Skeletal muscle tissue (tissue), 4 donors: ENCODE results near the gene ICA1. TPM values are rescaled to one million over a fixed set of nuclear protein-coding genes. Genes with fewer than 3 reads are reported as not detected.

Source experiments
- H3K27ac ChIP-seq: one replicate; pipeline ENCODE4 v1.7.0; 2013; ENCODE audit warnings: mild to moderate bottlenecking, low read depth, low read length, inconsistent platforms
- H3K27me3 ChIP-seq, 3 donors: one replicate each; pipeline ENCODE4 v1.7.0; 2013; ENCODE audit warnings: low read length in 3 of 3; ENCODE audit not compliant: control insufficient read depth in 3 of 3, insufficient read depth in 3 of 3
- H3K36me3 ChIP-seq, 3 donors: one replicate each; pipeline ENCODE4 v1.7.0; 2013; ENCODE audit warnings: low read length in 3 of 3; ENCODE audit not compliant: control insufficient read depth in 3 of 3, insufficient read depth in 3 of 3
- H3K4me1 ChIP-seq, 3 donors: one replicate each; pipeline ENCODE4 v1.7.0; 2013; ENCODE audit warnings: low read length in 3 of 3, mild to moderate bottlenecking in 3 of 3; ENCODE audit not compliant: control insufficient read depth in 3 of 3, insufficient read depth in 3 of 3
- H3K4me3 ChIP-seq, 3 donors: one replicate each; pipeline ENCODE4 v1.7.0; 2013; ENCODE audit warnings: low read length in 3 of 3
- H3K9ac ChIP-seq, 3 donors: one replicate each; pipeline ENCODE4 v1.7.0; 2013; ENCODE audit warnings: low read length in 3 of 3, mild to moderate bottlenecking in 3 of 3, moderate library complexity in 2 of 3, low read depth in 1 of 3
- H3K9me3 ChIP-seq, 3 donors: one replicate each; pipeline ENCODE4 v1.7.0; 2013; ENCODE audit warnings: low read length in 3 of 3; ENCODE audit not compliant: control insufficient read depth in 3 of 3
- total RNA-seq: library from RNA; depleted of rRNA; stranded (reverse); fragments of >200 nt; gene quantifications from one replicate; pipeline ENCODE4 v1.2.3, GENCODE V29; 2014
- donor health status: Osteomylitis.

The ICA1 gene
- total RNA-seq, 1 donor from 2014 or later = 8.9 TPM

GRCh38 chr7:8215648-8216333, 46.2 kb downstream of the ICA1 start:
- Histone ChIP-seq H3K9ac (no peak overlapping the region), H3K27ac (no peak overlapping the region), H3K4me3 (no peak overlapping the region), H3K9me3 (no peaks in the 10 kb centered on the region), H3K4me1 (peaks cover 0 to 13% (median 13%) of the 10 kb centered on the region in 3 donors), H3K27me3 (no peaks in the 10 kb centered on the region), H3K36me3 (no peaks in the 10 kb centered on the region)

DNA sequence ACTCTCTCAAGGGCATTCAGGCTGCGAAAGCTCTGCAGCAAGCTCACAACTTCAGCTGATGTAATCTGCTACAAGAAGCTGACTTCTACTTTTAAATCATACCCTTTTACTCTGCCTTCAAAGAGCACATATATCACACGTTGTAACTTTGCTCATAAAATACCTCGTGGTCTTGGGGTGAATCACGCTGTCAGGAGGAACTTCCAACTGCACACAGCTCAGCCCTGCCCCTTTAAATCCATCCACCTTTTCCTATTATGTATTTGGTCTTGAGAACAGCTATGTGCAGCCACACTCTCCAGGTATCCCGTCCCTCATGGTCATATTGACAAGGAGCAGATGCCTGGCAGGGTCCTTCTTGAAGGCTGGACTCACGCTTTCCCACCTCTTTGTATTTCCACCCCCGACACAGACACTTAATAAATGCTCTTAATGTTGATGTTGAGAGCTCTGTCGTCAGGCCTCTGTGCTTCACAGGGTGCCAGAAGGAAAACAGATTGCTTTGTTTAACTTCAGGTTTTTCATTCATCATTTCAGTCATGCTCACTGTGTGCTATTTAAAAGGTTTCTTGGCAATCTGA, 47.6 kb downstream of the ICA1 start:
- Histone ChIP-seq H3K9ac (no peak overlapping the region), H3K27ac (no peak overlapping the region)

DNA sequence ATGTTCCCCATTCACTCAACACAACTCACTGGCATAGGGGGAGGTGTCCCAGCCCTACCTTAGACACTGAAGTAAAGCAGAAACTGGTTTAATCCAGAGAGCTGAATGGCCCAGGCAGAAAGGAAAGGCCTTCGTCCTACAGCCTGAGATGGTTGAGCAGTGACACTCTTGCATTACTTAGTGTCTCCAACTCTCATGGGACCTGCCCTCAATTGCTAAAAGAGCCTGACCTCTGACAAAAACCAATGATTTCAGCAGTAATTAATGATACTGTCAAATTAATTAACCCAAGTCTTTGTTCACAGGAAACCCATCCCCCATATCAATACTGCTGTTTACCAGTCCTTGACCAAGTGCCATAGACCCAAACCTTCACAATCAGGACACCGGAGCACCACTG, 48.6 kb downstream of the ICA1 start:
- Histone ChIP-seq H3K27me3 (no peaks in the 10 kb centered on the region), H3K36me3 (no peaks in the 10 kb centered on the region), H3K4me1 (peaks cover 0 to 14% (median 13%) of the 10 kb centered on the region in 3 donors), H3K27ac (no peak overlapping the region), H3K4me3 (no peak overlapping the region), H3K9me3 (no peaks in the 10 kb centered on the region), H3K9ac (no peak overlapping the region)

More for the DNA sequence above, 47.6 kb downstream of the ICA1 start:
- Histone ChIP-seq H3K36me3 (no peaks in the 10 kb centered on the region), H3K4me1 (peaks cover 0 to 14% (median 13%) of the 10 kb centered on the region in 3 donors), H3K27me3 (no peaks in the 10 kb centered on the region), H3K9me3 (no peaks in the 10 kb centered on the region), H3K4me3 (no peak overlapping the region)

DNA sequence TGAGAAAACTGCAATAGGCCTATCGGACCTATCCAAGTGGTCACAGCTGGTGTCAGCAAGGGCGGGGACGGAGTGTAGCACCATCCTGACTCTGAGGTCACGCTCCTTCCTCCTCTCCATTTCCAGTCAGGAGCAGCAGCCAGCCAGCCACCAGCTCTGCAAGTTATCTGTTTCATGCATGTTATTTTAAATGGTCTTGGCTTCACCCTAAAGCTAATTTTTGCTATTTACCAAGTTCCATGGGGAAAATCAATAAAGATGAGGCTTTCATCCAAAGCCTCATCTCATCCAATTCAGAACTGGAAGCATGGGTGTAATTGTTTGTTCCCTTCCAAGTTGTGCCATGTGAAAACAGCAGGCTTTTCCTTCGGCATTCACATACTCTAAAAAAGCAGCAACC, 49.3 kb downstream of the ICA1 start:
- H3K4me1 ChIP-seq = peaks cover 0 to 14% (median 13%) of the 10 kb centered on the region in 3 donors
- no peak overlapping the region for H3K27ac ChIP-seq
- H3K36me3 ChIP-seq = no peaks in the 10 kb centered on the region
- H3K27me3 ChIP-seq = no peaks in the 10 kb centered on the region
- no peak overlapping the region for H3K4me3 ChIP-seq
- no peaks in the 10 kb centered on the region for H3K9me3 ChIP-seq
- no peak overlapping the region for H3K9ac ChIP-seq

DNA sequence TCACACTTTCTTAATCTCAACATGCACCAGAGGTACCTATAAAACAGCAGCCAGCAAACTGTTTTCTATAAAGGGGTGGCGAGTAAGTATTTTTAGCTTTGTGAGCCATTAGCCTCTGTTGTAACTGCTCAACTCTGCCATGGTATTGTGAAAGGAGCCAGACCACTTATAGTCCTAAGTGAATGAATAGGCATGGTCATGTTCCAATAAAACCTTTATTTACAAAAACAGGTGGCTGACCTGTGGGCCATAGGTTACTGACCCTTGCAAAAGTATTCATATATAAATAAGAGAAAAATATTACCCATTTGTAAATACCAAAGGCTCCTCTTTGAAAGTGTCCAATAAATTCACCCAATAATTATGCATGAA, 50.3 kb downstream of the ICA1 start:
- Histone ChIP-seq H3K9ac (no peak overlapping the region), H3K4me1 (peaks cover 0 to 14% (median 10%) of the 10 kb centered on the region in 3 donors), H3K4me3 (no peak overlapping the region), H3K36me3 (no peaks in the 10 kb centered on the region), H3K27ac (peak overlapping the region; percentile 53), H3K27me3 (no peaks in the 10 kb centered on the region), H3K9me3 (no peaks in the 10 kb centered on the region)

- Histone ChIP-seq H3K27me3 (no peaks in the 10 kb centered on the region), H3K27ac (peak overlapping the region; percentile 53), H3K36me3 (no peaks in the 10 kb centered on the region), H3K9me3 (no peaks in the 10 kb centered on the region), H3K4me3 (no peak overlapping the region), H3K9ac (no peak overlapping the region), H3K4me1 (peaks cover 0 to 14% (median 10%) of the 10 kb centered on the region in 3 donors)
Measured at GRCh38 chr7:8210845-8211724, 50.9 kb downstream of the ICA1 start.

DNA sequence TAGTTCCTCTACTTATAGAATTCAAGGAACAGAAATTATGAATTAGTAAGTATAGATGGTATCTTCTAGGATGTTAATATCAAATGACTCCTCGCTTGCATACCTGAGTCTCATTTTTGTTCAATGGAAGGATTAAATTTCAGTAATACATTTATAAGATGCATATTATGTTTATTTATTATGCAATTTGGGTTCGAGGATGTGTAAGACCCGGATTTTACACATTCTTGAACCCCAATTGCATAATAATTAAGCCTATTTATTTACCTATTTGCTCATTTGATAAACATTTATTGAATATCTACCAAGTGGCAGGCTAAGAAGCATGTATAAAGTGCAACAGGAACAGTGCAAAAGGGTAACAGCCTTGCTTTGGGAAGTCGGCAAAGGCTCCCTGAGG, 52.6 kb downstream of the ICA1 start:
- H3K9ac ChIP-seq = no peak overlapping the region
- H3K4me3 ChIP-seq = no peak overlapping the region
- H3K9me3 ChIP-seq = no peaks in the 10 kb centered on the region
- H3K4me1 ChIP-seq = peaks cover 0 to 14% (median 10%) of the 10 kb centered on the region in 3 donors
- no peak overlapping the region for H3K27ac ChIP-seq
- no peaks in the 10 kb centered on the region for H3K36me3 ChIP-seq
- no peaks in the 10 kb centered on the region for H3K27me3 ChIP-seq

DNA sequence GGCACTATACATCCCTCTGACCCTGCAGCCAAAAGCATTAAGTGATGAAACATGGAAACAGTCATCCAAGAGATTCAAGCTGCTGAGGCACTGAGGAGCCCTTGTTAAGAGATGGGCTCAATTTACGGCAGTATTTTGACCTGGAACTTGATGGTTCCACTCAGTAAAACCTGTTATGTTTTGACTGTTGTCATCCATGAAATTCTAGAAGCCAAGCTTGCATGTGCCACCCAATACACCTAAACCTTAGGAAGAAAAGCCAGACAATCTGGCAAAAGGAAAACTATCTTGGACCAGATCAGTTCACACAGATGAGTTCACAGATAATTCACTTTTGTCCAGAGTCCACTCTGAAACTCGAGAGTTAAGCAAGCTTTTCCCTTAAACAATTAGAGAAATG, 53.2 kb downstream of the ICA1 start:
- Histone ChIP-seq H3K4me3 (no peak overlapping the region), H3K9me3 (no peaks in the 10 kb centered on the region), H3K36me3 (no peaks in the 10 kb centered on the region), H3K4me1 (peaks cover 0 to 14% (median 10%) of the 10 kb centered on the region in 3 donors), H3K9ac (no peak overlapping the region), H3K27me3 (no peaks in the 10 kb centered on the region), H3K27ac (no peak overlapping the region)

DNA sequence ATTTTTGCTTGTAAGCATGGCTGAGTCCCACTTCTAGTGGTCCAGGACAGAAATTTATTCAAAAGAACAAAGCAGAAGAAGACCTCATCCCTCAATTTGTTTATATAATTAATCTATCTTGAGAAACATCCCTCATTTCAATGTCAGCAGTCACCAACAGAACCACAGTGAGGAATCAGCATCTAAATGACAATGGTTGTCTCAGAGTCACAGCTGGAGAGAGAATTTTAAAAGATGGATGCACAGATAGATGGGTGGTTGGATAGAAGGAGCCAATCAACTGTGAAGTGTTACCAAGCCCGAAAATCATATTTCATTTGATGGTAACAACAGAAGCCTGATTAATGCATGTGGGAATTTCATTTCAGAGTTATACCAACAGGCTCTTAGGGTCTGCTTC, 55.0 kb downstream of the ICA1 start:
- H3K9me3 ChIP-seq = no peaks in the 10 kb centered on the region
- H3K4me3 ChIP-seq = no peak overlapping the region
- no peaks in the 10 kb centered on the region for H3K36me3 ChIP-seq
- no peaks in the 10 kb centered on the region for H3K27me3 ChIP-seq
- peaks cover 0 to 8% (median 4%) of the 10 kb centered on the region in 3 donors for H3K4me1 ChIP-seq
- no peak overlapping the region for H3K9ac ChIP-seq
- H3K27ac ChIP-seq = no peak overlapping the region

DNA sequence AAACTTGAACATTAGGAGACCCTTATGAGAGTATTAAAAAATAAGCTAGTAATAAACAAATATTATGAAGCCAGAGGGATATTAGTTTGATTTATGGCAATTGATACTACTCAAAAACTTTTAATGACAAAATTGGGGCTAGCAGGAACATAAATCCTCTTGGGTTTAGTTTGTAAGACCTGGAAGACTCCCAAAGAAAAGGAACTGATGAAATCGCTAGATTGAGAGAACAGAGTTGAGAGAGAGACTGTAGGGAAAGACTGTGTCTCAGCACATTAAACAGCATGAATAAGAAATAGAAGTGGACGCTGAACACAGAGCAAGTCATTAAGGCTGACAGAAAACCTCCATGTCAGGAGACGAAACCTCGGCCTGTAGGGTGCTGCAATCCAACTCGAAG, 56.4 kb downstream of the ICA1 start:
- Histone ChIP-seq H3K9ac (no peak overlapping the region), H3K4me1 (no peaks in the 10 kb centered on the region), H3K36me3 (no peaks in the 10 kb centered on the region), H3K27ac (no peak overlapping the region), H3K27me3 (no peaks in the 10 kb centered on the region), H3K9me3 (no peaks in the 10 kb centered on the region), H3K4me3 (no peak overlapping the region)
